ENCODE measurements around the gene CNTN1. TPM values are rescaled to one million over a fixed set of nuclear protein-coding genes. Genes with fewer than 3 reads are reported as not detected.
"Not testable (repeated sequence)": the region's sequence is repeated elsewhere in the genome, so short reads cannot be mapped to it uniquely, and the experiment has no call there.

Gene CNTN1
- total RNA-seq, 2 donors from 2014 or later = 0.61 to 3.1 TPM

GRCh38 chr12:40693207-40693821, 1.1 kb downstream of the CNTN1 start:
- peak in 1 of 2 donors; percentile 5 for DNase-seq
- intact Hi-C loops (cut with DNase I, micrococcal nuclease) = no loop called here

GRCh38 chr12:40697566-40698259, 5.5 kb downstream of the CNTN1 start:
- ATAC-seq (no peak), DNase-seq (no peak)
- intact Hi-C loops (cut with DNase I, micrococcal nuclease) = no loop called here

More at GRCh38 chr12:40693207-40693821, 1.1 kb downstream of the CNTN1 start:
- ATAC-seq = no peak

GRCh38 chr12:40701756-40702155, 9.5 kb downstream of the CNTN1 start:
- intact Hi-C loops (cut with DNase I, micrococcal nuclease) = no loop called here
- no peak for DNase-seq
- no peak for ATAC-seq

GRCh38 chr12:40711121-40711520, 18.9 kb downstream of the CNTN1 start:
- intact Hi-C loops (cut with DNase I, micrococcal nuclease) = no loop called here
- ATAC-seq = no peak
- DNase-seq = no peak

GRCh38 chr12:40714636-40715035, 22.4 kb downstream of the CNTN1 start:
- intact Hi-C loops (cut with DNase I, micrococcal nuclease) = no loop called here
- DNase-seq = no peak
- no peak for ATAC-seq

- ATAC-seq (no peak), DNase-seq (no peak)
- intact Hi-C loops (cut with DNase I, micrococcal nuclease) = no loop called here
Measured at GRCh38 chr12:40716037-40716436, 23.8 kb downstream of the CNTN1 start.

GRCh38 chr12:40717576-40717975, 25.3 kb downstream of the CNTN1 start:
- intact Hi-C loops (cut with DNase I, micrococcal nuclease) = no loop called here
- DNase-seq (no peak), ATAC-seq (no peak)

- intact Hi-C loops (cut with DNase I, micrococcal nuclease) = no loop called here
- no peak for DNase-seq
- ATAC-seq = no peak
Measured at GRCh38 chr12:40718878-40719372, 26.7 kb downstream of the CNTN1 start.

GRCh38 chr12:40723001-40723400, 30.8 kb downstream of the CNTN1 start:
- DNase-seq (no peak), ATAC-seq (no peak)
- intact Hi-C loops (cut with DNase I, micrococcal nuclease) = no loop called here

- intact Hi-C loops (cut with DNase I, micrococcal nuclease) = no loop called here
- ATAC-seq (no peak), DNase-seq (no peak)
Measured at GRCh38 chr12:40726366-40726765, 34.1 kb downstream of the CNTN1 start.

- intact Hi-C loops (cut with DNase I, micrococcal nuclease) = no loop called here
- ATAC-seq = peak; percentile 37
- DNase-seq = no peak
Measured at GRCh38 chr12:40727774-40728483, 35.7 kb downstream of the CNTN1 start.

- no peak for DNase-seq
- ATAC-seq = no peak
- intact Hi-C loops (cut with DNase I, micrococcal nuclease) = no loop called here
Measured at GRCh38 chr12:40730281-40730680, 38.0 kb downstream of the CNTN1 start.

- intact Hi-C loops (cut with DNase I, micrococcal nuclease) = no loop called here
- DNase-seq (no peak), ATAC-seq (no peak)
Measured at GRCh38 chr12:40733871-40734270, 41.6 kb downstream of the CNTN1 start.

GRCh38 chr12:40734276-40734675, 42.0 kb downstream of the CNTN1 start:
- DNase-seq (no peak), ATAC-seq (no peak)
- intact Hi-C loops (cut with DNase I, micrococcal nuclease) = no loop called here

- ATAC-seq (no peak), DNase-seq (no peak)
- intact Hi-C loops (cut with DNase I, micrococcal nuclease) = no loop called here
Measured at GRCh38 chr12:40735551-40736230, 43.5 kb downstream of the CNTN1 start.

GRCh38 chr12:40737416-40737815, 45.2 kb downstream of the CNTN1 start:
- intact Hi-C loops (cut with DNase I, micrococcal nuclease); DNase-seq; ATAC-seq: not testable (repeated sequence)

GRCh38 chr12:40738856-40739255, 46.6 kb downstream of the CNTN1 start:
- ATAC-seq = no peak
- DNase-seq = no peak
- intact Hi-C loops (cut with DNase I, micrococcal nuclease) = no loop called here

GRCh38 chr12:40742041-40742440, 49.8 kb downstream of the CNTN1 start:
- intact Hi-C loops (cut with DNase I, micrococcal nuclease) = no loop called here
- ATAC-seq (no peak), DNase-seq (no peak)

- intact Hi-C loops (cut with DNase I, micrococcal nuclease) = no loop called here
- no peak for ATAC-seq
Measured at GRCh38 chr12:40745386-40745785, 53.1 kb downstream of the CNTN1 start.

More at GRCh38 chr12:40745386-40745785, 53.1 kb downstream of the CNTN1 start:
- no peak for DNase-seq

Data from left colon (tissue), 2 donors.